ENCODE results near the gene CCDC8. TPM values are rescaled to one million over a fixed set of nuclear protein-coding genes. Genes with fewer than 3 reads are reported as not detected.

Gene CCDC8
- total and polyA plus RNA-seq, 12 donors, result 6.3 to 74.0 (median 34.4) TPM

GRCh38 chr19:46364359-46364758, 49.0 kb downstream of the CCDC8 start:
- no peak overlapping the region for H3K4me3 ChIP-seq
- no peaks in the 10 kb centered on the region for H3K4me1 ChIP-seq (replicated peaks in 1 of 2)
- 89 to 97% (median 95%) methylated on average over 2 of the region's 2 CpGs for WGBS, 4 donors
- H3K27ac ChIP-seq, result no peak overlapping the region
- no peaks in the 10 kb centered on the region for H3K9me3 ChIP-seq (replicated peaks in 1 of 3)
- intact Hi-C loops (cut with DNase I), result no loop called here
- no peaks in the 10 kb centered on the region for H3K27me3 ChIP-seq
- TF ChIP-seq CTCF (IDR thresholded peaks at IDR 0.05), result no peak
- peaks cover 0 to 16% of the 10 kb centered on the region in 2 donors for H3K36me3 ChIP-seq (replicated peaks in 1 of 2)
- peak in 1 of 7 donors; percentile 1 for DNase-seq

GRCh38 chr19:46361915-46362314, 51.4 kb downstream of the CCDC8 start:
- no peak for DNase-seq
- Histone ChIP-seq H3K4me3 (no peak overlapping the region), H3K4me1 (replicated peaks in 1 of 2) (peaks cover 0 to 12% of the 10 kb centered on the region in 2 donors), H3K27ac (no peak overlapping the region), H3K27me3 (no peaks in the 10 kb centered on the region), H3K36me3 (replicated peaks in 1 of 2) (peaks cover 0 to 22% of the 10 kb centered on the region in 2 donors), H3K9me3 (replicated peaks in 1 of 3) (no peaks in the 10 kb centered on the region)
- TF ChIP-seq POLR2A (IDR thresholded peaks at IDR 0.05) (no peak), CTCF (IDR thresholded peaks at IDR 0.05) (no peak)
- WGBS, 4 donors, result 57 to 70% (median 68%) methylated on average over 2 of the region's 2 CpGs
- intact Hi-C loops (cut with DNase I), result no loop called here

Other genes starting within 250 kb of the CCDC8 start
- gene IGFL1, start 183.8 kb downstream of the CCDC8 start, total RNA-seq, result not detected
- gene IGFL1, start 183.8 kb downstream of the CCDC8 start, polyA plus RNA-seq, result not detected
- gene HIF3A, start 116.5 kb downstream of the CCDC8 start, total RNA-seq, result 10 to 100 TPM in 8 of 9 donors, 1 to 10 TPM in 1; 4.4 to 67.0 (median 29.5) TPM
- gene HIF3A, start 116.5 kb downstream of the CCDC8 start, polyA plus RNA-seq, result 10 to 100 TPM in 2 of 3 donors, 1 to 10 TPM in 1; 2.7 to 69.0 (median 17.2) TPM
- gene PPP5C, start 66.5 kb downstream of the CCDC8 start, total RNA-seq, result 10 to 100 TPM; 56.3 to 97.6 (median 75.1) TPM
- 100 to 1,000 TPM in 1 of 3 donors, 10 to 100 TPM in 2; 42.3 to 135 (median 75.4) TPM for gene PPP5C, start 66.5 kb downstream of the CCDC8 start, polyA plus RNA-seq
- 1 to 10 TPM; 1.5 to 4.4 (median 2.0) TPM for gene PNMA8C, start 15.4 kb upstream of the CCDC8 start, total RNA-seq
- 1 to 10 TPM in 2 of 3 donors, under 1 TPM in 1; 0.47 to 2.4 (median 1.4) TPM for gene PNMA8C, start 15.4 kb upstream of the CCDC8 start, polyA plus RNA-seq
- 10 to 100 TPM; 29.7 to 64.6 (median 46.5) TPM for gene PNMA8A, start 58.0 kb upstream of the CCDC8 start, total RNA-seq
- gene PNMA8A, start 58.0 kb upstream of the CCDC8 start, polyA plus RNA-seq, result 10 to 100 TPM in 2 of 3 donors, 1 to 10 TPM in 1; 7.6 to 61.7 (median 14.2) TPM
- 10 to 100 TPM; 21.8 to 63.4 (median 30.5) TPM for gene PNMA8B, start 82.3 kb upstream of the CCDC8 start, total RNA-seq
- 10 to 100 TPM in 1 of 3 donors, 1 to 10 TPM in 2; 7.6 to 15.1 (median 7.9) TPM for gene PNMA8B, start 82.3 kb upstream of the CCDC8 start, polyA plus RNA-seq
- gene CALM3, start 187.8 kb upstream of the CCDC8 start, total RNA-seq, result 100 to 1,000 TPM; 177 to 334 (median 271) TPM
- gene CALM3, start 187.8 kb upstream of the CCDC8 start, polyA plus RNA-seq, result 100 to 1,000 TPM; 219 to 579 (median 372) TPM
- 10 to 100 TPM in 4 of 9 donors, 1 to 10 TPM in 4, under 1 TPM in 1; 0.94 to 24.8 (median 9.0) TPM for gene PTGIR, start 211.5 kb upstream of the CCDC8 start, total RNA-seq
- gene PTGIR, start 211.5 kb upstream of the CCDC8 start, polyA plus RNA-seq, result 10 to 100 TPM in 2 of 3 donors, 1 to 10 TPM in 1; 2.5 to 21.1 (median 11.6) TPM
- gene GNG8, start 222.6 kb upstream of the CCDC8 start, total RNA-seq, result 1 to 10 TPM in 1 of 9 donors, not detected in 8; 3.9 TPM
- gene GNG8, start 222.6 kb upstream of the CCDC8 start, polyA plus RNA-seq, result not detected
- 1 to 10 TPM; 1.7 to 9.8 (median 4.0) TPM for gene DACT3, start 247.6 kb upstream of the CCDC8 start, total RNA-seq
- gene DACT3, start 247.6 kb upstream of the CCDC8 start, polyA plus RNA-seq, result 1 to 10 TPM; 2.3 to 3.8 (median 2.6) TPM